DMS 273 treated with DMSO at 0.1 percent for 48 hours (cell line): ENCODE measurements around the gene NRXN3.

Experiments used
- DNase-seq: peaks from one replicate; lab custom pipeline; 2025; lab: John Stamatoyannopoulos, UW

The NRXN3 gene

DNA sequence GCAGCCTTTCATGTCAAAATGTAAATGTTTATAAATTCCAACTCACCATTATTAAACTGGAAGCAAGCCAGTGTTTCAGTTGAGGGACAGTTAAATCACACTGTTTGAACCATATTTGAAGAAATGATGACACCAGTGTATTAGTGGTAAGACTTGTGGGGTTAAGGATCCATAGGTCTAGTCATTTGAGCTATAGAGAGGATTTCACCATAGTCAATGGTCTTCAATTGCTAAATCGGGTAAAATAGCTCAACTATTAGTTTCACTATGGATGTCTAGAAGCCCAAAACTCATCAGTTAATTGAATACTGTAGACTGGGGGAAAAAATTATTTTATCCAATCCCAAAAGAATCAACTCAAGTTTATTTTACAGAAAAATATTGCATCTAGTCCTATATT is 659.1 kb downstream of the NRXN3 start:
- no peak for DNase-seq

DNA sequence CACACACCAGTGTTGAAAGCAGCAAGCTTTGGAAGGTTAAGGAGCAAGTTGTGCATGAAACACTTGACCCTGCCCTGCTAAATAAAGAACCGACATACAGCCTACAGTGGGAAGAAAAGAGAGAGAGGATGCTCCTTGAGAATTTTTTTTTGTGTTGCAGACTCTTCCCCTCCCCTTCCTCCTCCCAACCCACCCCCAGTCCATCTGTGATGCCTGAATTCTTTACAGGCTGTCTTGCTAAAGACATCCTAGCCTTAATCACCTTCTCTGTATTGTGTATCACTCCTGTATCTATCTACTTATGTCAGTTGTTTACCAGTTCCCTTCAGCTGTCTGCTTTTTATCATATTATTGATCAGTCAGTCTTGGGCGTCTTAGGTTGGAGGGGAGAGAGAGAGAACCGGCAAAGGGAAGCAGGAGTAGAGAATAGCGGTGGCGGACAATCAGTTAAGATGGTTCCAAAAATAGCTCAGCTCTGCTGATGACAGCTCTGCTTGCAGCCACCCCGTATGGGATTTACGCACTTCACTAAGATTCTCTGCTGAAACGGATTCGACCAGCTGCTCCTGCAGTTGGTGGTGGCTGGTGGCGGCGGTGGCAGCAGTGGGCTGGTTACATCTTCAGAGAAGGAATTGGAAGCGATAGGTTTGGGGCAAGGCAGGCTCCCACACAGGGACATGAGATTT is 664.7 kb downstream of the NRXN3 start:
- DNase-seq: no peak

GRCh38 chr14:78835909-78836308 is 665.7 kb downstream of the NRXN3 start:
- no peak for DNase-seq

GRCh38 chr14:78836777-78837176 is 666.6 kb downstream of the NRXN3 start:
- peak; percentile 24 for DNase-seq

- no peak for DNase-seq
These were observed 668.8 kb downstream of the NRXN3 start for GRCh38 chr14:78838959-78839358.

- no peak for DNase-seq
These were observed 670.7 kb downstream of the NRXN3 start for GRCh38 chr14:78840898-78841297.

GRCh38 chr14:78847801-78848200 is 677.6 kb downstream of the NRXN3 start:
- DNase-seq: no peak

- DNase-seq: no peak
These were observed 678.2 kb downstream of the NRXN3 start for GRCh38 chr14:78848234-78848820.

GRCh38 chr14:78849952-78850351 is 679.8 kb downstream of the NRXN3 start:
- no peak for DNase-seq

DNA sequence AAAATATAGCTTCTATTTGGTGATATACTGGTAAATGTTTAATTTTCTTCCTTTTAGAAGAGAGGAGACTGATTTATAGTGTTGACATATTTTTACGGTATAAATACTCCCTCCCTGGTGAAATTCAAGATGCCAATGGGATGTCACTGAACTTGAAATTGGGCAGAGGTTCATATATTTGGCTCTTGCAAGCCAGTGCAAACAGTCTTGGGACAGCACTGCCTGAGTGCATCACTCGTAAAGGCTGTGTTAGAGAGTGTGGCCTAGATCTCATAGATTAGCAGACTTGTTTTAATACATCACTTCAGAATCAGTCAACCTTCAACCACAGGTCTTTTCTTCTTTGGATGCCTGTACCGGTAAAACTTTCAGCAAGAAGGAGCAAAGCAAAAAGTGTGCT is 681.0 kb downstream of the NRXN3 start:
- DNase-seq: no peak

DNA sequence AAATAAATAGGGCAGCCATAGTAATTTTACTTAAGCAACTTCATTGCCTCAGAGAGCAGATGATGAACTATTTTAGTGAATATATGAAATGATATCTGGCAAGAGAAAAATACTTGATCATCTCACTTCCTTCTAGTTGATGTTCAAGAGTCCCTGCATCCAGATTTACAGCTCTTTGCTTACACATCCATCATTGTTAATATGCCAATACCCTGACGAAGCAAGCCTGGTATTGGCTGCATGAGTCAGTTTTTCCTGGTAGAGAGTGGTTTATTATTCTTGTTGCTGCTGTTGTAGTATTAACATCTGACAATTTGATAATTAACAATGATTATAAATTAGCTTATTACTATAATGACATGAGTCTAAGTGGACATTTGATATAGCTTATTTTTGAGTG is 681.9 kb downstream of the NRXN3 start:
- DNase-seq: no peak

DNA sequence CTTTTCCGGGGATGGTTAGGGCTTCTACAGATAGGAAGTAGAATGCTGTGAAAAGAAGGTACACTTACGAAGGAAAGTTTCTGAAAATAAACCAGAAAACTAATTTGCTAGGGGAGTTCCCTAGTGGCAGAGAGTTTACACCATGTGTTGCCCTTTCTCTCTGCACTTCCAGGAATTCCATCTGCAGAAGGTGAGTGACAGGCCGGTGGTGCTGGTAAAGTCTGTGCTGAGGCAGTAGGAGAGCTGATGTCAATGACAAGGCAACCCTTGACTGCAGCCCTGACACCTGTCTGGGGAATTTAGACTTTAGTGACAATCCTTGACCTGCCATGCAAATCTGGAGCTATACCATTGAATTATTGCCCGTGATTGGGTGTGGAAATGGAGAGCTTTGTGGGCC is 687.8 kb downstream of the NRXN3 start:
- no peak for DNase-seq

GRCh38 chr14:78863143-78863542 is 693.0 kb downstream of the NRXN3 start:
- DNase-seq: no peak

- no peak for DNase-seq
These were observed 702.7 kb downstream of the NRXN3 start for GRCh38 chr14:78872837-78873236.

- DNase-seq: no peak
These were observed 703.4 kb downstream of the NRXN3 start for GRCh38 chr14:78873581-78873980.

DNA sequence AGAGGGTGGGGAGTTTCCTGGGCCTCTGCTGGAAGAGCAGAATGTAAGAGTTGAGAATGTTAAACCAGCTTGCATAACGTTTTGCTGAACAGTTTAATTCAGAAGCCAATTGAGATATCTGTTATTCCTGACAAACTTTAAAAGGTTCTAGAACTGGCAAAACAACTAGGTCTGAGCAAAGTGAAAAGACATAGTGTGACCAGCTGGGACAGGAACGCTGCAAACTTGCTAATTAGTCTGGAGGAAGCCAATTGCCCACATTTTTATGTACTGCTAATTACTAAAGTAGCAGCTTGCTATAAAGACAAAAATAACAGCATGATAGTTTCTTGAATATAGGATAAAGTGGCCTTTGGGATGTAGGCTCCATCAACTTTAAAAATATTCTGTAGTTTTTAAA is 704.9 kb downstream of the NRXN3 start:
- DNase-seq: no peak

GRCh38 chr14:78885884-78886283 is 715.7 kb downstream of the NRXN3 start:
- no peak for DNase-seq

DNA sequence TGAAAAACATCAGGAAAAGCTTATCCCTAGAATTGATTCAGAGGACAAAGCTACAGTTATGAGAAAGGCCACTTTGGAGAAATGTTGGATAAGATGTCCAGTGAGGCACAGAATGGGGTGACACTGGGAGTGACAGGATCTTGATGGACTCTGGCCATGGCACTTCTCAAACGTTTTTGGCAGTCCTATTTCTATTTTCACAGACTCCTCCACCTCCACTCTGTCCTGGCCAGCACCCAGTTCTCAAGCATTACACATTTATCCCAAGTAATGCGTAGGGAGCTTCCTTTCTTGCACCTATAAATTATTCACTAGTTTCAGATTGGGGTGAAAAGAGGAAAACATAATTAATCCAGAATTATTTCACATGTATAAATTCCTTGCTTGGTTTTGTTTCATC is 727.3 kb downstream of the NRXN3 start:
- DNase-seq: no peak

GRCh38 chr14:78902010-78902623 is 731.9 kb downstream of the NRXN3 start:
- DNase-seq: no peak

DNA sequence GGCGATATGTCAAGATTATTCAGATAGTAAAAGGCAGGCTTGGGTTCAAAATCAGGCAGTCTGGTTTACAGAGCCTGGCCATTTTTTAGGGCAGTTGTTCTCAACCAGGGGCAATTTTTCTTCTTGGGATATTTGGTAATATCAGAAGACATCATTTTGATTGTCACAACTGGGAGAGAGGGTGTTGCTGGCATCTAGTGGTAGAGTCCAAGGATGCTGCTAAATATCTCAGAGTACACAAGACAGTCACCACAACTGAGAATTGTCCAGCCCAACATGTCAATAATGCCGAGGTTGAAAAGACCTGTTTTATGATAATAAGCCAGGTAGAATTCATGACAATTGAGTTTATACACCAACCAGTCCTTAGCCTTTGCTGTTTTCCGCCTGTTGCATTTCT is 733.9 kb downstream of the NRXN3 start:
- no peak for DNase-seq

GRCh38 chr14:78917462-78917861 is 747.3 kb downstream of the NRXN3 start:
- DNase-seq: no peak

DNA sequence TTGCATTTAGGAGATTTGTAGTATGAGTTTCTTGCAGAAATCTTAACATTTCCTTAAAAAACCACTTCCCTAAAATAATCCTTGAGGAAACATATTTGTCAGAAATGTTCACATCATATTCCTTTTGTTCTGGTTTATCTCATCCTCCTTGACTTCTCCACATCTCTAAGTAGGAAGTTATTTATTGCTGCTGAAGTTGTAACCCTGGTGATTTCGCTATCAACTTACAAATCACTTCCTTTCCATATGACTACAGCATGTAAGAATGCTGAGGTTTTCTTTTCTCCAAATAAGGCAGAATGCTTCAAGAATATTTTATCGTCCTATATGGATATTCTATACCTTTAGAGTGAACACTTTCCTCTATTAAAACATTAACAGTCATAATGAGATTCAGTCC is 751.7 kb downstream of the NRXN3 start:
- no peak for DNase-seq

- DNase-seq: no peak
These were observed 757.1 kb downstream of the NRXN3 start for GRCh38 chr14:78927261-78927660.

- no peak for DNase-seq
These were observed 763.0 kb downstream of the NRXN3 start for GRCh38 chr14:78933166-78933565.
